ENCODE results near the gene UNKL.
A peak's percentile ranks its signal among the peaks of the same experiment; 100 is the strongest.

Gene UNKL, protein sequence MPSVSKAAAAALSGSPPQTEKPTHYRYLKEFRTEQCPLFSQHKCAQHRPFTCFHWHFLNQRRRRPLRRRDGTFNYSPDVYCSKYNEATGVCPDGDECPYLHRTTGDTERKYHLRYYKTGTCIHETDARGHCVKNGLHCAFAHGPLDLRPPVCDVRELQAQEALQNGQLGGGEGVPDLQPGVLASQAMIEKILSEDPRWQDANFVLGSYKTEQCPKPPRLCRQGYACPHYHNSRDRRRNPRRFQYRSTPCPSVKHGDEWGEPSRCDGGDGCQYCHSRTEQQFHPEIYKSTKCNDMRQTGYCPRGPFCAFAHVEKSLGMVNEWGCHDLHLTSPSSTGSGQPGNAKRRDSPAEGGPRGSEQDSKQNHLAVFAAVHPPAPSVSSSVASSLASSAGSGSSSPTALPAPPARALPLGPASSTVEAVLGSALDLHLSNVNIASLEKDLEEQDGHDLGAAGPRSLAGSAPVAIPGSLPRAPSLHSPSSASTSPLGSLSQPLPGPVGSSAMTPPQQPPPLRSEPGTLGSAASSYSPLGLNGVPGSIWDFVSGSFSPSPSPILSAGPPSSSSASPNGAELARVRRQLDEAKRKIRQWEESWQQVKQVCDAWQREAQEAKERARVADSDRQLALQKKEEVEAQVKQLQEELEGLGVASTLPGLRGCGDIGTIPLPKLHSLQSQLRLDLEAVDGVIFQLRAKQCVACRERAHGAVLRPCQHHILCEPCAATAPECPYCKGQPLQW

DNA sequence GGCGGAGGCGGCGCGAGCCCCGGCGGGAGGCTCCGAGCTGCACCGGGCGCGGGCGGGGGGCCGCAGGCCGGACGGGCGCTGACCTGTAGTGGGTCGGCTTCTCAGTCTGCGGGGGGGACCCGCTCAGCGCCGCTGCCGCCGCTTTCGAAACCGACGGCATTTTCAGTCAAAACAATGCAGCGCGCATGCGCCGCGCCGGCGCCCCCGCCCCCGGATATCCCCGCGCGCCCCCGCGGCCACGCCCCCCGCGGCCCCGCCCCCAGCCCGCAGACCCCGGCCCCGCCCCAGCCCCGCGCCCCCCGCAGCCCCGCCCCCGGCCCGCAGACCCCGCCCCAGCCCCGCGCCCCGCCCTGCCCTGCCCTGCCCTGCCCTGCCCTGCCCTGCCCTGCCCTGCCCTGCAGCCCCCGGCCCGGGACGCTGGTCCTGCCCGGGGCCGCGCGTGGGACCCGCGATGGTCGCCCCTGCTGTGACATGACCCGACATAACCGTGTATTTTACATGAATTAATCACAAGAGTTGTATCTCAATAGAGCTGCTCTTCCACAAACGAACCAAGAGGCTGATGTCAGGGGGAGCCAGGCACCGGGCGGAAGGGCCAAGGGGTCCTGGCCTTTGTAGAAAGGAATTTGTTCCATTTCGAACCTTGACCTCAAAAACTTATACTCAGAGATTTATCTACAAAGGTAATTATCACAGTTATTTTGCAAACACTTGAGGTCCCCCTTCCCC, at the start of gene UNKL:
UNKL (minus strand) TSS at position 173 of the 729 bp plus-strand sequence; CDS start at position 160, 13 bp downstream.
- Histone ChIP-seq H3K36me3 (ENCODE audit: insufficient read depth, low read depth, low read length) (no peaks in the 10 kb centered on the region), H3K27ac (ENCODE audit: low read length) (no peak within 1 kb of the TSS), H3K9ac (ENCODE audit: low read depth, low read length) (peak within 1 kb of the TSS; percentile 45; the same call in 1 of the 2 replicates), H3K4me1 (ENCODE audit: insufficient read depth, low read length) (0 out of 2 replicates have a peak, but pooled peaks cover 2% of the 10 kb centered on the region), H3K4me3 (ENCODE audit: low read length) (peak within 1 kb of the TSS; percentile 68), H3K27me3 (ENCODE audit: insufficient read depth, low read length) (no peaks in the 10 kb centered on the region), H3K9me3 (ENCODE audit: insufficient read depth, low read depth, low read length) (no peaks in the 10 kb centered on the region)

- Histone ChIP-seq H3K36me3 (ENCODE audit: insufficient read depth, low read depth, low read length) (peaks cover 7% of the 10 kb centered on the region; the same call in 1 of the 2 replicates), H3K9ac (ENCODE audit: low read depth, low read length) (no peak overlapping the region), H3K4me1 (ENCODE audit: insufficient read depth, low read length) (no peaks in the 10 kb centered on the region), H3K4me3 (ENCODE audit: low read length) (no peak overlapping the region), H3K27ac (ENCODE audit: low read length) (no peak overlapping the region), H3K9me3 (ENCODE audit: insufficient read depth, low read depth, low read length) (no peaks in the 10 kb centered on the region), H3K27me3 (ENCODE audit: insufficient read depth, low read length) (no peaks in the 10 kb centered on the region)
Measured at GRCh38 chr16:1461146-1461545, 46.6 kb upstream of the UNKL start.

DNA sequence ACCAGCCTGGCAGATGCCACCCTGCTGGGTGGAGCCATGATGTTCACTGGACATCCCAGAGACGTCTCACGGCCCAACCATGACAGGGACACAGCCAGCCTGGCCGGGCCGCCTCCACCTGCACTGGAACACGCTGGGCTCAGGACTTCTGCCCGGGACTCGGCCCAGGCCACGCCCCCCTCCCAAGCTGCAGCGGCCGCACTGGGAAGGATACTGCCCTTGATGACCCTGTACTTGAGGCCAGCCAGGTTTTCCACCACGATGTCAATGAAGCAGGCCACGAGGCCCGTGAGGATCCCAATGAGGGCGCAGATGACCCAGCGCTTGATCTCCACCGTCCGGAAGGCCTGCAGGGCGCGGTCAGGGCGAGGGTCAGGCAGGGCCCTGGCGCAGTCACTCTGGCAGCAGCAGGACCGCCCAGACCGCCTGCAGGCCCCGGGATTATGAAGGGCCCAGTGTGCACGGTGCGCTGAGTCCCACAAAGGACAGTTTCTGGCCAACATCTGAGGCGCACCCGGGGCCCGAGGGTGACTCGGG, 46.2 kb upstream of the UNKL start:
- Histone ChIP-seq H3K4me3 (ENCODE audit: low read length) (no peak overlapping the region), H3K9me3 (ENCODE audit: insufficient read depth, low read depth, low read length) (no peaks in the 10 kb centered on the region), H3K27me3 (ENCODE audit: insufficient read depth, low read length) (no peaks in the 10 kb centered on the region), H3K4me1 (ENCODE audit: insufficient read depth, low read length) (no peaks in the 10 kb centered on the region), H3K27ac (ENCODE audit: low read length) (no peak overlapping the region), H3K36me3 (ENCODE audit: insufficient read depth, low read depth, low read length) (peaks cover 10% of the 10 kb centered on the region; the same call in 1 of the 2 replicates), H3K9ac (ENCODE audit: low read depth, low read length) (no peak overlapping the region)

GRCh38 chr16:1459967-1460366, 45.5 kb upstream of the UNKL start:
- no peaks in the 10 kb centered on the region for H3K9me3 ChIP-seq (ENCODE audit: insufficient read depth, low read depth, low read length)
- no peak overlapping the region for H3K27ac ChIP-seq (ENCODE audit: low read length)
- H3K27me3 ChIP-seq (ENCODE audit: insufficient read depth, low read length) = no peaks in the 10 kb centered on the region
- no peak overlapping the region for H3K9ac ChIP-seq (ENCODE audit: low read depth, low read length)
- H3K4me3 ChIP-seq (ENCODE audit: low read length) = no peak overlapping the region
- no peaks in the 10 kb centered on the region for H3K4me1 ChIP-seq (ENCODE audit: insufficient read depth, low read length)
- H3K36me3 ChIP-seq (ENCODE audit: insufficient read depth, low read depth, low read length) = peaks cover 17% of the 10 kb centered on the region; the same call in 1 of the 2 replicates

DNA sequence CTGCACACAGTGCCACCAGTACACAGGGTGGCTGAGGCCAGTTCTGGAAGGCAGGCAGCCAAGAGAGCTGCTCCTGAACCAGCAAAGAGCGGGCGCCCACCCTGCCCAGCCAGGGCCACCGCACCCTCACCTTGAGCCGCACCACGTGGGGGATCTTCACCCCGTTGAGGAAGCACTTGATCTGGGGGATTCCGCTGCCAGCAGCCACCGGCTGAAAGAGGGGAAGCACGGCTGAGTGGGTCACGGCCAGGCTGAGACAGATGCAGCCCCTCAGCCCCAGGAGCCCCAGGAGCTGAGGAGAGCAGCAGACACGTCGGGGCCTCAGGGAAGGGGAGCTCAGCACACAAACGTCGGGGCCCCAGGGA, 44.5 kb upstream of the UNKL start:
- H3K27me3 ChIP-seq (ENCODE audit: insufficient read depth, low read length) = no peaks in the 10 kb centered on the region
- H3K9ac ChIP-seq (ENCODE audit: low read depth, low read length) = no peak overlapping the region
- peaks cover 24% of the 10 kb centered on the region for H3K36me3 ChIP-seq (ENCODE audit: insufficient read depth, low read depth, low read length)
- no peak overlapping the region for H3K27ac ChIP-seq (ENCODE audit: low read length)
- H3K9me3 ChIP-seq (ENCODE audit: insufficient read depth, low read depth, low read length) = no peaks in the 10 kb centered on the region
- H3K4me3 ChIP-seq (ENCODE audit: low read length) = no peak overlapping the region
- no peaks in the 10 kb centered on the region for H3K4me1 ChIP-seq (ENCODE audit: insufficient read depth, low read length)

GRCh38 chr16:1458336-1458976, 44.0 kb upstream of the UNKL start:
- Histone ChIP-seq H3K27ac (ENCODE audit: low read length) (no peak overlapping the region), H3K9ac (ENCODE audit: low read depth, low read length) (no peak overlapping the region), H3K9me3 (ENCODE audit: insufficient read depth, low read depth, low read length) (no peaks in the 10 kb centered on the region), H3K4me1 (ENCODE audit: insufficient read depth, low read length) (no peaks in the 10 kb centered on the region), H3K36me3 (ENCODE audit: insufficient read depth, low read depth, low read length) (peaks cover 29% of the 10 kb centered on the region), H3K4me3 (ENCODE audit: low read length) (no peak overlapping the region), H3K27me3 (ENCODE audit: insufficient read depth, low read length) (no peaks in the 10 kb centered on the region)

DNA sequence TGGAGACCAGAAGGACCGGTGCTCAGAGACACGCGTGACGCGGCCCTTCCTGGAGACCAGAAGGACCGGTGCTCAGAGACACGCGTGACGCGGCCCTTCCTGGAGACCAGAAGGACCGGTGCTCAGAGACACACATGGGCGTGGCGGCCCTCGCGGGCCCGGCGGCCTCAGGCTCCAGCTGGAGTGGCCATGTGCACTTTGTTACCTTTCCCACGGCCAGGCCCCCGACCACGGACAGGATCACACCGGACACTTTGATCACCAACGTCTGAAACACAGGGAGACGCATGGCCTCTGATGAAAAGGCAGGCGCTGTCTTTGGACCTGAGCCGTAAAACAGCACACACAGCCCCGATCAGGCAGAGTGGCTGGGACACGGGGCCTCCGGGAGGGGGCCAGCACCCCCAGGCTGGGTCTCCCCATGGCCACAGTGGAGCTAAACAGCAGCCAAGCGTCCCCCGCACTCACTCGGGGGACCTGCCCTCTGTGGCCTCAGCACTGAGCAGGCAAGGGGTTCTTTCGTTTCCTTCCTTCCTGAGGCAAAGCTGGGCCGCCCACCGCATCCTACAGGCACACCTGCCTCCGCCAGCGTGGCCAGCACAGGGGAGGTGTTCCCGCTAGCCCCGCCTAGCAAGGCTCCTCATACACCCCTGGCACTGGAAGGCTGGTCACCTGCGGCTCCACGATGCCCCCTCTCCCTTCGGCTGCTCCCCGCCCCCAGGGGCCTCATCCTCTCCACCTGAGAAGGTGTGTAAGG, 43.2 kb upstream of the UNKL start:
- Histone ChIP-seq H3K4me3 (ENCODE audit: low read length) (no peak overlapping the region), H3K4me1 (ENCODE audit: insufficient read depth, low read length) (no peaks in the 10 kb centered on the region), H3K9me3 (ENCODE audit: insufficient read depth, low read depth, low read length) (no peaks in the 10 kb centered on the region), H3K9ac (ENCODE audit: low read depth, low read length) (no peak overlapping the region), H3K27me3 (ENCODE audit: insufficient read depth, low read length) (no peaks in the 10 kb centered on the region), H3K36me3 (ENCODE audit: insufficient read depth, low read depth, low read length) (peaks cover 34% of the 10 kb centered on the region), H3K27ac (ENCODE audit: low read length) (no peak overlapping the region)

GRCh38 chr16:1456951-1457350, 42.4 kb upstream of the UNKL start:
- Histone ChIP-seq H3K36me3 (ENCODE audit: insufficient read depth, low read depth, low read length) (peaks cover 34% of the 10 kb centered on the region), H3K4me1 (ENCODE audit: insufficient read depth, low read length) (no peaks in the 10 kb centered on the region)

DNA sequence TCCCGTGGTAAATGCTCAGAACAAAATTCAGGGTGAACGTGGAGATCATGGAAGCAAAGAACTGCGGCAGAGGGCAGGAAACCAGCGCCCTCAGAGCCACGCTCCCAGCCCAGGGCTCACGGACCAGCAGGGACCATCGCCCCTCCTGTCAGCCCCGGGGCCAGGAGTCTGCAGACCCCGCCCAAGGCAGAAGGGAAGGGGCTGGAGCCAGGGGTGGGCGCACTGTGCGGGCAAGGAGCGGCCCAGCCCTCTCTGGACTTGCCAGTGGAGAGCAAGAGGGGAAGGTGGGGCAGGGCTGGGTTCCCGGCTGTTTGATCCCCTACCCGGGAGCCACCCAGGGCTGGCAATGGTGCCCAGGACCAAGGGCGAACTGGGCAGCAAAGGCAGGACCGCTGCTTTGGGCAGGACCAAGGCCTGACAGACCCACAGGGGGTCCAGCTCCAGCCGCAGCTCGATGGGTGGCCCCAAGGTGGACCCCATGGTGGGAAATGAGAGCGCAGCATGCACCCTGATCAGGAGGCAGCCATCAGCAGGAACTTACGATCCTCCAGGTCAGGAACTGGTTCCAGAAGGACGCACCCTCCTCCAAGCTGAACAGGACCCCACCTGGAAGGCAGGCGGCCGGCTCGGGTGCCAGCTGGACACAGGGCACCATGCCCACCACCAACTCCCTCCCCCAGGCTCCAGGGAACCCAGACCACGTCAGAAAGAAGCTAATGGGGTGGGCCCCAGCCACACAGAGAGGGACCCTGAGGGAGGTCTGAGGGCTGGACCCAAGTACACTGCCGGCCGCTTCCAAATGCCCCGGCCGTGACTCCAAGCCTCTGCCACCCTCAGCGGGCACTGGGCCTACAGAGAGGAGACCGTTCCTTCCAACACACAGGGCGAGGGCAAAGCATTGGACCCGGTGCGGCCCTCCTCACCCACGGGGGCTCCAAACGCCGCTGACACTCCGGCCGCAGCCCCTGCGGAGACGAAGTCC, 41.0 kb upstream of the UNKL start:
- no peak overlapping the region for H3K9ac ChIP-seq (ENCODE audit: low read depth, low read length)
- no peak overlapping the region for H3K4me3 ChIP-seq (ENCODE audit: low read length)
- peaks cover 37% of the 10 kb centered on the region for H3K36me3 ChIP-seq (ENCODE audit: insufficient read depth, low read depth, low read length)
- no peaks in the 10 kb centered on the region for H3K9me3 ChIP-seq (ENCODE audit: insufficient read depth, low read depth, low read length)
- H3K4me1 ChIP-seq (ENCODE audit: insufficient read depth, low read length) = no peaks in the 10 kb centered on the region
- H3K27ac ChIP-seq (ENCODE audit: low read length) = no peak overlapping the region
- H3K27me3 ChIP-seq (ENCODE audit: insufficient read depth, low read length) = no peaks in the 10 kb centered on the region

More at GRCh38 chr16:1456951-1457350, 42.4 kb upstream of the UNKL start:
- Histone ChIP-seq H3K27ac (ENCODE audit: low read length) (no peak overlapping the region), H3K27me3 (ENCODE audit: insufficient read depth, low read length) (no peaks in the 10 kb centered on the region), H3K4me3 (ENCODE audit: low read length) (no peak overlapping the region), H3K9ac (ENCODE audit: low read depth, low read length) (no peak overlapping the region), H3K9me3 (ENCODE audit: insufficient read depth, low read depth, low read length) (no peaks in the 10 kb centered on the region)

GRCh38 chr16:1454561-1454960, 40.1 kb upstream of the UNKL start:
- Histone ChIP-seq H3K27me3 (ENCODE audit: insufficient read depth, low read length) (no peaks in the 10 kb centered on the region), H3K9ac (ENCODE audit: low read depth, low read length) (no peak overlapping the region)

More at GRCh38 chr16:1454561-1454960, 40.1 kb upstream of the UNKL start:
- Histone ChIP-seq H3K4me3 (ENCODE audit: low read length) (no peak overlapping the region), H3K9me3 (ENCODE audit: insufficient read depth, low read depth, low read length) (no peaks in the 10 kb centered on the region), H3K27ac (ENCODE audit: low read length) (no peak overlapping the region), H3K36me3 (ENCODE audit: insufficient read depth, low read depth, low read length) (peaks cover 37% of the 10 kb centered on the region), H3K4me1 (ENCODE audit: insufficient read depth, low read length) (no peaks in the 10 kb centered on the region)

Data from iPS-20b (cell line).